MM.1S (cell line): ENCODE data around the gene LCAT.

Experiments
- DNase-seq: peaks from one replicate; pipeline ENCODE4 v3.0.0-alpha.2; 2015
- H2AFZ ChIP-seq: fragments of 300-600 bp; sonication (generic); 2 replicates; pipeline ENCODE4 v1.6.0; 2016; ENCODE audit warnings: antibody characterized with exemption, low read length
- H3F3A ChIP-seq: fragments of 300-600 bp; sonication (generic); 2 replicates; pipeline ENCODE4 v1.6.1; 2016; ENCODE audit warnings: mild to moderate bottlenecking, antibody characterized with exemption, low read length, moderate library complexity, mixed read lengths; ENCODE audit not compliant: insufficient read depth
- H3K27ac ChIP-seq: fragments of 300-600 bp; sonication (generic); 2 replicates; pipeline ENCODE4 v1.5.1; 2016; ENCODE audit warnings: mild to moderate bottlenecking, low read length
- H3K27me3 ChIP-seq: fragments of 300-600 bp; sonication (generic); replicated peaks from 2 replicates; pipeline ENCODE4 v1.6.0; 2016; ENCODE audit warnings: low read length; ENCODE audit not compliant: insufficient read depth
- H3K36me3 ChIP-seq: fragments of 300-600 bp; sonication (generic); replicated peaks from 2 replicates; pipeline ENCODE4 v1.6.1; 2016; ENCODE audit warnings: mild to moderate bottlenecking, low read length, mixed read lengths; ENCODE audit not compliant: insufficient read depth
- H3K4me1 ChIP-seq: fragments of 300-600 bp; sonication (generic); 2 replicates; pipeline ENCODE4 v1.6.1; 2016; ENCODE audit warnings: low read length, mixed read lengths
- H3K4me2 ChIP-seq: fragments of 300-600 bp; sonication (generic); 2 replicates; pipeline ENCODE4 v1.6.0; 2016; ENCODE audit warnings: low read depth, low read length
- H3K4me3 ChIP-seq: fragments of 300-600 bp; sonication (generic); 2 replicates; pipeline ENCODE4 v1.5.1; 2016; ENCODE audit warnings: low read length, mixed read lengths
- H3K79me2 ChIP-seq: fragments of 300-600 bp; sonication (generic); 2 replicates; pipeline ENCODE4 v1.6.1; 2016; ENCODE audit warnings: mixed run types, low read length, mixed read lengths
- H3K9ac ChIP-seq: fragments of 300-600 bp; sonication (generic); 2 replicates; pipeline ENCODE4 v1.6.1; 2016; ENCODE audit warnings: low read length, mixed read lengths
- H3K9me2 ChIP-seq: fragments of 300-600 bp; sonication (generic); replicated peaks from 2 replicates; pipeline ENCODE4 v1.6.1; 2016; ENCODE audit warnings: mild to moderate bottlenecking, low read length, mixed read lengths; ENCODE audit not compliant: insufficient read depth
- H3K9me3 ChIP-seq: fragments of 300-600 bp; sonication (generic); replicated peaks from 2 replicates; pipeline ENCODE4 v1.6.1; 2016; ENCODE audit warnings: mild to moderate bottlenecking, low read length, mixed read lengths; ENCODE audit not compliant: insufficient read depth
- H4K20me1 ChIP-seq: fragments of 300-600 bp; sonication (generic); 2 replicates; pipeline ENCODE4 v1.6.1; 2016; ENCODE audit warnings: mild to moderate bottlenecking, low read length, moderate library complexity, mixed read lengths; ENCODE audit not compliant: insufficient read depth
- CTCF ChIP-seq: fragments of 300-600 bp; sonication (generic); IDR thresholded peaks from 2 replicates; pipeline ENCODE4 v1.5.1; 2016; ENCODE audit warnings: antibody characterized with exemption, low read length, mixed read lengths
- EZH2 ChIP-seq: fragments of 300-600 bp; sonication (generic); optimal IDR thresholded peaks from 2 replicates; pipeline ENCODE3; 2017; ENCODE audit warnings: low read depth, mild to moderate bottlenecking, antibody characterized with exemption, low read length, mixed read lengths
- EZH2phosphoT487 ChIP-seq: fragments of 300-600 bp; sonication (generic); IDR thresholded peaks from 2 replicates; pipeline ENCODE4 v1.6.1; 2018; ENCODE audit warnings: antibody characterized with exemption, low read length

LCAT gene

DNA sequence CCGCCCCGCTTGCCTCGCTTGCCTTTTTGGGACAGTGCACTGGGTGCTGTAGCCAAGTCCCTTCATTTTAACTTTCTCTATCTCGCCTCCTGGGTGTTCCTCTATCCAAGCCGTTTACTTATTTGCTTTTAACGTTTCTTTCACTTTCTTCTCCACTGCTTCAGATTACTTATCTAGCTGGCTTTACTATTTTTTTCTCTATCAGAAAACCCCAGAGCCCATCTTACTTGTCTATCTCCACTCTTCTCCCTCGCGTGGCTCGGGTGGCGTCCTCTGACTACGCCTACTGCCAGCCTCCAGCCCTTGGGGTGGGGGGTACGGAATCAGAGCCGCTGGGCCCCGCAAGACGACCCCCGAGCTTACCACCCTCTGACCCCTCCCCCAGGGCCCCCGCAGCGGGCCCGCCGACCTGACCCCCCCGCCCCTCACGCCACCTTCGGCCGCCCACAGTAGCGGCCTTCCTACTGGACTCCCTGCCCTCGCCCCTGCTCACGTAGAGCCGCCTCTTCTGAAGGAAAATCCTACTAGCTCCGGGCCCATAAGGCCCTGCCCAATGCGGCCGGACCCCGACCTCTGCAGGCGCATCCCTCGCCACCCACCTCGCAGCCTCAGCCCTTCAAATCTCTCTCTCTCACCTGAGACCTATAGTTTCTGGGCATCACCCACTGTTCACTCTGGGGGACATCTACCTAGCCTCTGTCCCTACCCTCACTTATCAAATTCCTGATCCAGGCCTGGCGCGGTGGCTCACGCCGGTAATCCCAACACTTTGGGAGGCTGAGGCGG, 25.5 kb upstream of the LCAT start:
- peak overlapping the region; percentile 100 for H3K4me2 ChIP-seq
- H3K36me3 ChIP-seq: no peaks in the 10 kb centered on the region
- TF ChIP-seq CTCF (no peak), EZH2phosphoT487 (no peak), EZH2 (no peak)
- H3F3A ChIP-seq: peaks cover 18% of the 10 kb centered on the region
- no peak overlapping the region for H3K27ac ChIP-seq
- H3K27me3 ChIP-seq: no peaks in the 10 kb centered on the region
- H3K9me3 ChIP-seq: no peaks in the 10 kb centered on the region
- peaks cover 29% of the 10 kb centered on the region for H3K4me1 ChIP-seq
- H3K9ac ChIP-seq: peak overlapping the region; percentile 75; the same call in 1 of the 2 replicates
- DNase-seq: no peak
- peak overlapping the region; percentile 97 for H2AFZ ChIP-seq
- peaks cover 14% of the 10 kb centered on the region for H3K79me2 ChIP-seq
- H3K9me2 ChIP-seq: no peaks in the 10 kb centered on the region
- H3K4me3 ChIP-seq: peak overlapping the region; percentile 93
- H4K20me1 ChIP-seq: no peaks in the 10 kb centered on the region

DNA sequence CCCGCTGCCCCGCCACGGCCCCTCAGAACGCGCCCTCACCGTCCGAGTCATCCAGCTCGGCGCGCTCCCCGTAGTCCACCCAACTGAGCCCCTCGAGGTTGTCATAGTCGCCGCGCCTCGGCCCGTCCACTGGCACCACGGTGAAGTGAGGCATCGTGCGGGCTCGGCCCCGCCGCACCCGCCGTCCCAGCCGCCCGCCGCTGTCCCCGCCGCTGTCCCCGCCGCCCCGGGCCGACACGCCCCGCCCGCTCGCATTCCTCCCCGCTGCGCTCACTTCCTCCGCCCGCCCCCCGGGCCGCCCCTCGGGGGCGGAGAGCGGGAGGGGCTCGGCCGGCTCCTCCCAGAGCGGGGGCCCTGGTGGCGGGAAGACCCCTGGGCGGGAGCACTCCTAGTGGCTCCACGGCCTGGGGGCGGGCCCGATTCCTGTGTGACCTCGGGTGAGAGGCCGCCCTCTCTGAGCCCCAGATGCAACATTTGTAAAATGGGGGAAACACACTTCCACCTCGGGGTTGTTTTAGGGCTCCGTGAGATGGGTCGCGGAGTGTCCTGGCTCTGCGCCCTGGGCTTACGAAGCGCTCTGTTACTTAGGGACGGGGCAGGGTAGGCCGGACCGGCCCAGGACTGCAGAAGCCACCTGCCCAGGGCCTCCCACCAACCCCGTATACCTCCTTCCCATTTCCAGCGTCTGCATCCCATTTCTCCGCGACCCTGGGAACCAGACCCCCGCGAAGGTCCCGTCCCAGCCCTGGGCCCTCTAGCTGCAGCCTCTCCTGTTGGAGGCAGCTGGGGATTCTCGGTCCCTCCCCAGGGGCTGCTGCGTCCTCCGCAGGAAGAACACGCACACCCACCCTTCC, 24.7 kb upstream of the LCAT start, which contains the start of gene SLC12A4:
Gene SLC12A4, minus strand, starts transcription at position 238 of the 854 bp plus-strand sequence. Its CDS starts 84 bp downstream, at position 154.
- peak within 1 kb of the TSS; percentile 15; the same call in 1 of the 2 replicates for H3K27ac ChIP-seq
- H3K9ac ChIP-seq: peak within 1 kb of the TSS; percentile 82
- peak within 1 kb of the TSS; percentile 100 for H3K4me2 ChIP-seq
- peak; percentile 89 for DNase-seq
- no peaks in the 10 kb centered on the region for H3K9me2 ChIP-seq
- H3K4me1 ChIP-seq: peaks cover 36% of the 10 kb centered on the region
- H2AFZ ChIP-seq: peak within 1 kb of the TSS; percentile 97
- no peaks in the 10 kb centered on the region for H3K9me3 ChIP-seq
- H3K36me3 ChIP-seq: no peaks in the 10 kb centered on the region
- peak within 1 kb of the TSS; percentile 93 for H3K4me3 ChIP-seq
- peaks cover 17% of the 10 kb centered on the region for H3K79me2 ChIP-seq
- no peak for TF ChIP-seq CTCF
- peaks cover 19% of the 10 kb centered on the region for H3F3A ChIP-seq
- no peaks in the 10 kb centered on the region for H4K20me1 ChIP-seq
- H3K27me3 ChIP-seq: no peaks in the 10 kb centered on the region

- Histone ChIP-seq H3K9me3 (no peaks in the 10 kb centered on the region), H3K4me1 (peaks cover 37% of the 10 kb centered on the region), H3K36me3 (no peaks in the 10 kb centered on the region), H2AFZ (peak overlapping the region; percentile 85), H3K9me2 (no peaks in the 10 kb centered on the region), H3K9ac (peak overlapping the region; percentile 82), H3K79me2 (peaks cover 22% of the 10 kb centered on the region), H4K20me1 (no peaks in the 10 kb centered on the region), H3K4me3 (peak overlapping the region; percentile 93), H3K27ac (no peak overlapping the region), H3K27me3 (no peaks in the 10 kb centered on the region), H3K4me2 (peak overlapping the region; percentile 91), H3F3A (peaks cover 19% of the 10 kb centered on the region)
- TF ChIP-seq EZH2: no peak
- no peak for TF ChIP-seq CTCF
- TF ChIP-seq EZH2phosphoT487: no peak
- DNase-seq: peak; percentile 41
Observed at GRCh38 chr16:67967958-67968399, 24.1 kb upstream of the LCAT start.
